Stimulated activated CD8-positive, alpha-beta memory T cell treated with anti-CD3 and anti-CD28 coated beads, Interleukin-7, amount 100 ng/mL, for 1 hour (primary cell): ENCODE measurements around the gene SRSF11.
A peak's percentile ranks its signal among the peaks of the same experiment; 100 is the strongest.
"Not testable (repeated sequence)": the region's sequence is repeated elsewhere in the genome, so short reads cannot be mapped to it uniquely, and the experiment has no call there.

Experiments
- DNase-seq, 2 donors: peaks; one replicate each; pipeline ENCODE4 v3.0.0-alpha.2; 2020; ENCODE audit warnings: low read depth in 2 of 2

Gene SRSF11

GRCh38 chr1:70221238-70222121 lies at the start of gene SRSF11:
SRSF11 (plus strand) TSS chr1:70221380; CDS start chr1:70221637, 257 bp downstream.
- peak; percentile 96 for DNase-seq

GRCh38 chr1:70171512-70171911 lies 49.7 kb upstream of the SRSF11 start:
- no peak for DNase-seq

GRCh38 chr1:70185181-70185580 lies 36.0 kb upstream of the SRSF11 start:
- not testable (repeated sequence) for DNase-seq

GRCh38 chr1:70188522-70188921 lies 32.7 kb upstream of the SRSF11 start:
- DNase-seq = no peak

- DNase-seq = no peak
These were observed 31.0 kb upstream of the SRSF11 start for GRCh38 chr1:70190180-70190579.

GRCh38 chr1:70192446-70192845 lies 28.7 kb upstream of the SRSF11 start:
- not testable (repeated sequence) for DNase-seq

- no peak for DNase-seq
These were observed 26.6 kb upstream of the SRSF11 start for GRCh38 chr1:70194601-70195000.

GRCh38 chr1:70195342-70195741 lies 25.8 kb upstream of the SRSF11 start:
- DNase-seq = no peak

- no peak for DNase-seq
These were observed 24.8 kb upstream of the SRSF11 start for GRCh38 chr1:70196333-70196732.

- no peak for DNase-seq
These were observed 21.1 kb upstream of the SRSF11 start for GRCh38 chr1:70200065-70200464.

GRCh38 chr1:70202173-70202758 lies 18.9 kb upstream of the SRSF11 start:
- no peak for DNase-seq

- no peak for DNase-seq
These were observed 17.0 kb upstream of the SRSF11 start for GRCh38 chr1:70204139-70204538.

GRCh38 chr1:70204600-70204999 lies 16.6 kb upstream of the SRSF11 start:
- DNase-seq = no peak

GRCh38 chr1:70205071-70205433 lies 16.1 kb upstream of the SRSF11 start:
- no peak for DNase-seq

- DNase-seq = peak; percentile 95
These were observed 15.6 kb upstream of the SRSF11 start, which contains the start of gene LRRC40 for GRCh38 chr1:70205434-70206118. LRRC40 (minus strand) TSS chr1:70205579; CDS start chr1:70205540, 39 bp downstream.

- not testable (repeated sequence) for DNase-seq
These were observed 14.3 kb upstream of the SRSF11 start for GRCh38 chr1:70206833-70207232.

- DNase-seq = no peak
These were observed 13.7 kb upstream of the SRSF11 start for GRCh38 chr1:70207492-70207891.

GRCh38 chr1:70208292-70208691 lies 12.9 kb upstream of the SRSF11 start:
- DNase-seq = no peak

GRCh38 chr1:70210820-70211219 lies 10.4 kb upstream of the SRSF11 start:
- no peak for DNase-seq

- no peak for DNase-seq
These were observed 9.6 kb upstream of the SRSF11 start for GRCh38 chr1:70211541-70211940.

GRCh38 chr1:70220015-70220414 lies 1.2 kb upstream of the SRSF11 start:
- DNase-seq = no peak

- DNase-seq = no peak
These were observed 503 bp upstream of the SRSF11 start for GRCh38 chr1:70220517-70221237.
